Fibroblast of skin of right biceps (primary cell): Measurements from ENCODE around the gene RGS16.
"Not testable (repeated sequence)": the region's sequence is repeated elsewhere in the genome, so short reads cannot be mapped to it uniquely, and the experiment has no call there.

Experiments
- DNase-seq: peaks from one replicate; pipeline ENCODE4 v3.0.0-alpha.2; 2013

Gene RGS16, protein sequence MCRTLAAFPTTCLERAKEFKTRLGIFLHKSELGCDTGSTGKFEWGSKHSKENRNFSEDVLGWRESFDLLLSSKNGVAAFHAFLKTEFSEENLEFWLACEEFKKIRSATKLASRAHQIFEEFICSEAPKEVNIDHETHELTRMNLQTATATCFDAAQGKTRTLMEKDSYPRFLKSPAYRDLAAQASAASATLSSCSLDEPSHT

DNA sequence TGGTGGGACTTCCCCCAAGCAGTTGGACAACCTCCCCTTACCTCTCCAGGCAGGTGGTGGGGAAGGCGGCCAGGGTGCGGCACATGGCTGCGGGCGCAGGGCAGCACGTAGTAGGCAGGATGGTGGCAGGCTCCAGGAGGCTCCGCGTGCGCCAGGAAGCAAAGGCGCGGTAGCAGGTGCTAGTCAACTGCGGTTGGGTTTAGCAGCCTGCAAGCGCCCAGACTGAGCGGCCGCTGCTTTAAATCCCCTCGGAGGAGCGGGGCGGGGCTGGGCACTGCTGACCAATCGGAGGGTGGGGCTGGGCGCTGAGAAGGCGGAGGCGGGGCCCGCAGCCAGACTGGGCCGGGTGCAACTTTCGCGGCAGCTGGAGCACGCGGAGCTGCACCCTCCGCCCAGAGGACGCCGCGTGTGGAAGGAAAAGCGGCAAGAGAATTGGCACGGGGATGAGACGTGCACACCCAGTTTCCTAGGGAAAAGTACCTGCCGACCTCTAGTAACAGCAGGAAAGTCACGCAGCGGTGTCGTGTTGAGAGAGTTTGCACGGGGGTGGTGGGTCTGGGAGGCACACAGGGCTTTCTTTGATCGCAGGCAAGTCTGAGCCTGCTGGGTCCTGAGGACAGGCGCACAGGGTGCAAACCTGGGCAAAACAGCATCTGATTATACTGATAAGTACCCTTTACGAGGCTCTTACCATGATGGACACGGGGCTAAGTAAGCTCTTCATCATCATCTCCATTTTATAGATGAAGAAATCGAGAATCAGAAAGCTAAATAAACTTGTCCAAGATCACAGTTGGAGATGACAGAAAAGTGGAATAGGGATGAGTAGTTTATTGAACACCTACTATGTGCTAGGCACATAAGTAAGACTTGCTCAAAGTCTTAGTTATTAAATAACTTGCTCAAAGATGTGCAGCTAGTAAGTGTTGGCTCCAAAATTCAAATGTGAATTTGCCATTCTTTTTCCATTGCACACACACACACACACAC is at the start of gene RGS16:
TSS of gene RGS16 (minus strand) at position 215 of the 990 bp plus-strand sequence. CDS start at position 85, 130 bp downstream.
- peak; percentile 80 for DNase-seq

DNA sequence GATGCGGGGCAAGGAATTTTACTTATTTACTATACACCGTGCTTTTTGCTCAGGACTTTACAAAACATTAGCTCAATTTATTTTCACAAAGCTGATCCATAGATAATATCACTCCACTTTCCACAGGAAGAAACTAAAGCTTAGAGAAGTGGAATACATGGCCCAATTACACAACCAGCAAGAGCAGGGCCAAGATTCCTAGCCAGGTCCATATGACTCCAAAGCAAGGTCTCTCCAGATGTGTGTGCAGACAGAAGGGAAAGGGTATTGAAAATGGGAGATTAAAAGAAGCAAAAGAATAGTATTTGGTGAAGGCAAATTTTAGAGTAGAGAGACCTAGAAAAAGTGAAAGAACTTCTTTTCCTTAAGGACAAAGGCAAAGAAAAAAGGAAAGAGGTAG is 49.8 kb upstream of the RGS16 start:
- DNase-seq, result no peak

DNA sequence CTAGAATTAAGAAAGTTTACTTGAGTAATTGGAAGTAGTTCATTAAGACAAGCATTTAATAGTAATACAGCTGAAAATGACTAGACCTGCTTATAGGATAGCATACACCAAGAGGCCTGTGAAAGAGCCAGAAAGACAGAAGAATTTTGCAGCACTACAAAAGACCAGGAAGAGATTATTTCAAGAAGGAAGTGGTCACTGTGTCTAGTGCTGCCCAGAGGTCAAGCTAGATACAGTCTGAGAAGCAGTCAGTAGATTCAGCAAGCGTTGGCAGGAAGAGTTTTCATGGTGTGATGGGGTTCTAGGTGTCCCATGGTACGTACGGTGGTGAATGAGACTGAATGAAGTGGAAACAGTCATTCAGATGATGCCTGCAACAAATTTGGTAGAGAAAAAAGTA is 48.7 kb upstream of the RGS16 start:
- no peak for DNase-seq

DNA sequence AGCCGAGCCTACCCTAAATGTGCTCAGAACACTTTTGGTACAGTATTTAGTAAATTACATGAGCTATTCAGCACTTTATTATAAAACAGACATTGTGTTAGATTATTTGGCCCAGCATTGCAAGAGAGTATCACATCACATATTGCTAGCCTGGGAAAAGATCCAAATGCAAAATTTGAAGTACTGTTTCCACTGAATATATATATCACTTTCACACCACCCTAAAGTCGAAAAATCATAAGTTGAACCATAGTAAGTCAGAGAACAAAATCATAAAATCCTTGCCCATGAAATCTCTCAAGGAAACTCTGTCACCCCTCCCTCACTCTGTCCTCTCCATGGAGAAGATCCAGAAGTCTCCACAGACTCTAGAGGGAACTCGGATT is 47.1 kb upstream of the RGS16 start:
- no peak for DNase-seq

DNA sequence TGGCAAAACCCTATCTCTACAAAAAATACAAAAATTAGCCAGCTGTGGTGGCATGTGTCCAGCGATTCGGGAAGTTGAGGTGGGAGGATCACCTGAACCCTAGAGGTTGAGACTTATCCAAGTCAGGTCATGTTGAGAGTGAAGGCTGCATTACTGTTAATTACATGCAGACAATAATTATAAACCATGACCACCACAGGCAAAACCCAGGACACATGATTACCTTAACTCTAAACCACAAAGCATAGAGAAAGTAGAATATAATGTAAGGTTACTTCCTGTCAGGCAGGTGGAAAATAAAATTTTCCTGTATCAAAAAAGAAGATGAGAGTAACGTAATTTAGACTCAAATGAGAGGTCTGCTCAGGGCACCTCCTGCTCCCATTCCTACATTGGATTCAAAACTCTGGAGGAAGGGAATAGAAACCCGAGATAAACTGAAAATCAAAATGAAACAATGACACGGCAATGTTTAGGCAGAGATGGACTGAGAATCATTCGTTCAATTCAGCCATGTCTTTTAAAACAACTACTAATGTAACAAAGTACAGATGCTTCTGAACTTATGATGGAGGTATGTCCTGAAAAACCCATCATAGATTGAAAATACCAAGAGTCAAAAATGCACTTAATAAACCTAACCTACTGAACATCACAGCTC is 46.6 kb upstream of the RGS16 start:
- no peak for DNase-seq

DNA sequence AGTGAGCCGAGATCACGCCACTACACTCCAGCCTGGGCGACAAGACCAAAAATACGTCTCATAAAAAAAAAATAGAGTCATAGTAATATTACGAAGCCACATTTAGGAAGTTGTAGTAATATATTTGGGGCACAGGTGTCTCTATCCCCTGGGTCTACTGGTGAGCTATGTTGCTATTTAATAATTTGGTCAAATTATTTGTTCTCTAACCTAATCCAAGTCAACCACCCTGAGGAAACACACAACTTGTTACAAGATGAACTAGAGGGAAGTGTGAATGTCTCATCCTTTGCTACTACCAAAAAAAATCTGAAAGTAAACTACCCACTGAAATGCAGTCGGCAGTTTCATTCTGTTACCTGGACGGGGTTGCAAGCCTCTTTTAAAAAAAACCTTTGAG is 44.9 kb upstream of the RGS16 start:
- DNase-seq, result no peak

DNA sequence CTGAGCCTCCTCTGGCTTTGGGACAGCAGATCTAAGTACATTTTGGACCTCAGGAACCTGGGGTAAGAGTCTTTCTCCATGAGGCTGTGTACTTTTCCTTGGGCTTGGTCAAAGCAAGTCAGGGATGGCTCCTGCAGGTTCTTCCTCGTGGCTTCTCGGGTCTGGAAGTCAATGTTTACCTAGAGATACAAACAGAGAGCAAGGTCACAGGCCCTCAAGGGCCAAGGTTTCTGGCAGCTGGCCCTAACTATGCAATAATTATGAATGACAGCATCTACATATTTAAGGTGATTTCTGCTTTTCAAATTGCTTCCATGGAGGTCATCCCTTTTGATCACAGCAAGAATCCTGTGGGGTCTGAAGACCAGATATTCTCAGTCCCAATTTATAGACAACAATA is 42.5 kb upstream of the RGS16 start:
- DNase-seq, result no peak

DNA sequence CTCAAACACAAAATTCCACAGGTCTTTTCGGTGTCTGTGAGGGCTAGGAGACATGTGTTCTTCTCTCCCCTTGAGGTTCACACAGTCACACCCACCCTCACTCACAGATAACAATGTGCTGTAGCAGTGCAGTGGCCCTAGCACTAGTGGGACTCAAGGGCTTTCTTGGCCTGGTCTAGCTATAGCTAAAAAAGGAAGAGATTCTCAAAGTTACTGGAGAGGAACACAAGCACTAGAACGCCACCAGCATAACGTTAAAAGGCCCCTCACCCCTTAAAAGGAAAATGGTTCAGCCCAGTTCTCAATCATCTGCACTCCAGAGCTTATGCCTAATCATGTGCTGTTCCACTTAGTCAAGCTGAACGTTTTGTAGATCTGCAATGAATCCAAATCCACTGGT is 40.7 kb upstream of the RGS16 start:
- no peak for DNase-seq

DNA sequence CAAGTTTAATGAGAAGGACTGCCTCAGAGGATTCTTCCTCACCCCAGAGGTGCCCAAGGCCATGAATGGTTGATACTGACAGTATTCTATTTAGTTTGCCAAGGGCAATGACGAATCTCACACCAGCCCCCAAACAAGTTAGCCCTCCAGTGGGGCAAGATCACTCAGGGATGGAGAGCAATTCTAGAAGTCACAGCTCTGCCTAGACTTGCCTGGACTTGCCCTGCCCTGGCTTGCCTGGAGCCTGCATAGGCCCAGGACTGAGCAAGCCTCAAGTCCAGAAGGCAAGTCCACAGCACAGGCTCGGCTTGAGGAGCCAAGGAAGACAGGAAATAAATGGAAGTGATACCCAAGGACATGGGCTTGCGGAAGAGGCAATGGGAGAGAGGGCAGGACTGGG is 39.5 kb upstream of the RGS16 start:
- no peak for DNase-seq

DNA sequence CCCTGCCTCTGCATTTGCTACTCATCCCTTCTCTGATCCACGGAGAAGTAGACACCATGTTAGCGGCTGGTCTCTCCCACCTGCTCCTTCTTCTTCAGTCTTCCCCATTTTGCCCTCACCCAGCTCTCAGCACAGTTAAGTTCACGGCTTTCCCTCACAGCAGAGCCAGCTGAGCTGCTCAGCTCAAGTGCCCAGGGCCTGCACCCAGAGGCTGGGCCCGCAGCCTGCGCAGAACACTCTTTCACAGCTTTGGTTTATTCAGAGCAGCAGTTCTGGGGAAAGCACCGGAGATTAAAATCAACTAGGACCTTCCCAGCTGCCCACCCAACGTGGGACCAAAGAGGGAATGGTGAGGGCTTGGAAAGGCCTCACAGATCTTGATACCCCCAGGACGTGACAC is 38.3 kb upstream of the RGS16 start:
- no peak for DNase-seq

DNA sequence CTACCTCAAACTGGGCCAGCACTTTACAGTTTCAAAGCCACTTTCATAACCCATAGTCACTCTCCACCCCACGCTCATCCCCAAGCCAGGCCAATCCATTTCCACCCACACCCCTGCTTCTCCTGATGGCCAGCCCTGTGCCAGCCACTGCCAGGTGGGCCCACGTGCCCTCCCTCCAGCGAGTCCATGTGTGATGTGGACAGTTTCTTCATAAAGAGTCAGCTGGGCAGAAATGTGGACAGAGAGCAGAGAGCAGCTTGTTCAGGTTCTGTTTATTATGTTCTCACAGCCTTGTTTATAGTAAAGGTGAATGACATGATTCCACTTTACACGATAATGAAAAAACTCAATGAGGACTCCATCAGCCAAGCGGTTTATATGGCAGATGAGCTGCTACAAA is 37.4 kb upstream of the RGS16 start:
- no peak for DNase-seq

DNA sequence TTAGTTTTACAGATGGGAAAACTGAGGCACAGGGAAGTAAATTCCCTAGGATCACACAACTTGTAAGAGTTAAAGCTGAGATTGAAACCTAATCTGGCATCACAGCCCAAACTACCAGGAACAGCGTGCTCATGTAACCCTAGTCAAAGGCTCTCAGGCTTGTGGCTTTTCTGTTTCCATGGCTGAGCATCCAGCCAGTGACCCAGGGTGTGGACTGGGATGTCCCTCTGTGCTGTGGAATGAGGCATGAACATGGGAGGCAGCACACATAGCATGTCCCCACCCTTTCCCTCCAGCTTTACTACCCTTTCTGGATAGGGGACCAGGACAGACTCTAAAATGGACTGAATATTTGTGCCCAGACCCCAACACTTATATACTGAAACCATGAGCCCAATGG is 35.1 kb upstream of the RGS16 start:
- DNase-seq, result no peak

DNA sequence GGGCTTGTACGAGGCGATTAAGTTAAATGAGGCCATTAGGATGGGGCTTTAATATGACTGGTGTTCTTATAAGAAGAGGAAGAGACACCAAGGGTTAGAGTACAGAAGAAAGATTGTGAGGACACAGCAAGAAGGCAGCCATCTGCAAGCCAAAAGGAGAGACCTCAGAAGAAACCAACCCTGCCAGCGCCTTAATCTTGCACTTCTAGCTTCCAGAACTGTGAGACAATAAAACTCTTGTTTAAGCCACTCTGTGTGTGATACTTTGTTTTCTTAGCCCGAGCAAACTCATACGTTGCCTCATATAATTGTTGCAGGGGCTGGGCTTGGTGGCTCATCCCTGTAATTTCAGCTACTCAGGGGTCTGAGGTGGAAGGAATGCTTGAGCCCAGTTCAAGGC is 33.6 kb upstream of the RGS16 start:
- DNase-seq, result no peak

DNA sequence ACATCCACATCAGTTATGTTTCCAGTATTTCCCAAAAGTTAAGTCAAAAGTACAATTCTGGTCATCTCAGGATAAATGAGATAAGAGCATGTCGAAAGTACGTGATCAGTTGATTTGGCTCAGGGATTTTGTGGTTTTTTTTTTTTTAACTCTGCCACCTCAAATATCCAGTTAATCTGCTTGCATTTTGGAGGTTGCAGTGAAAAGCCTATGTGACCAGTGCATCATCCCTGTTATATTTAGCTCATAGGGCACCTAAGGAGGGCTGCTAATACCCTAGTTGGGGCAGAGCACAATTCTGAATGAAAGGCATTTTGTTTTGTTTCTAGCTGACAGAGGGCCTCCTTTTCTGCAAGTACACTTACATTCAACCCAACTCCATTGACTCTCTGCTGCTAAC is 31.7 kb upstream of the RGS16 start:
- no peak for DNase-seq

DNA sequence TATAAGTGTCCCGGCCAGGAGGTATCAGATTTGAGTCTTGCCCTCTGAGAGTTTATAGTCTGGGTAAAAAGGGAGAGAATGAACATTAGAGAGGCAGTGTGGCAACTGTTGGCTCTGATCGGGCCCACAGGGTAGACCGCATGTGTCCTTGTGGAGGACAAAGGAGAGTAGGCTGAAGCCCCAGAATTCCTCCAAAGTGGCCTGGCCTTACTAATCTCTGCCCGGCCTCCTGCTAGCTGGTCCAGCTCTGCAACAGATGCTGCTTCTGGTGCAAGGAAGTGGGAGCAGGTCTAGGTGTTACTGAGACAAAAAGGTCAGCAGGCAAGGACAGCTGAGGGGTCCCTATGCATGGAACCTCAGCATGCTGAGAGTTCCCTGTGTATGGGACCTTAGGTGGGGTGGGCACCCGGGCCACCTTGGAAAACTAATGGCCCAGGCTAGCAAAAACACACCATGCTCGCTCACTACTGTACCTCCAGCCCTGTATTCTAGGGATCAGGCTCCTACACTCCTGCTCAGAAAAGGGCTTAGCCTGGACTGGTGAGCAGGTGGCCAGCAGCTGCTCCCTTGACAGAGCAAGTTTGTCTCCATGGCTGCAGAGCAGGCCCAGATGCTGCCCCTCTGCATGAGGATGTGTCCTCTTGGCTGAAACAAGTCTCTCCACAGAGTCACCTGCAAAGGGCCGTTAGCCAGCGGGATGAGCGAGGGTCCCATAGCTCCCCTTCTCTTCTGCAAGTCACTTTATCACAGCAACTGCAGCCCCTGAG is 30.3 kb upstream of the RGS16 start:
- DNase-seq, result no peak

DNA sequence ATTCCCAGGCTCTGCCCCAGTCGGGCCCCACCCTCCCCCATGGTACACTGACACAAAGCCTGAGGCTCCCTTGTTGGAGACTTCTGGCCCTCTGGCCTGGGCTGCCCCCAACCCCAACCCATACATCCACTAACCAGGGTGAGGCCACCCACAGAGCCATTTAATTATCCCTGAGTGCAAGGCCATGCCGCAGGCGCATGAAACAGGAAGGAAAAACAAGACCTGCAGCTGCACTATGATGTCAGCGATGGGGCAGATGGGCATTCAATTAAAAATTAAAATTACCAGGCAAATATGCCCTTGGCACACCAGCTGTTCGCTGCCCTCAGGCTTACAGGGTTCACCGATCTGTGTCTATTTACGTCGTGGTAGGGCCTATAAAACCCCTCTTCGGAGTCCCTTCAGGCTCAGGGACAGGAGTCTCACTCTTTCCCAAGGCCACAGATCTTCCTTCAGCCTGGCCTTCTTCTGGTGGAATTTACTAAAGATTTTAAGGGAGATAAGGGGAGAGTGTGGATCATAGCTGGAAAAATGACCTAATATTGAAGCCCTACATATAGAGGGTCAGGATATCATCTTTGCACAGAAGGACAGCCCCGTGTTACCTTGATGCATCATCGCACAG is 29.6 kb upstream of the RGS16 start:
- no peak for DNase-seq

DNA sequence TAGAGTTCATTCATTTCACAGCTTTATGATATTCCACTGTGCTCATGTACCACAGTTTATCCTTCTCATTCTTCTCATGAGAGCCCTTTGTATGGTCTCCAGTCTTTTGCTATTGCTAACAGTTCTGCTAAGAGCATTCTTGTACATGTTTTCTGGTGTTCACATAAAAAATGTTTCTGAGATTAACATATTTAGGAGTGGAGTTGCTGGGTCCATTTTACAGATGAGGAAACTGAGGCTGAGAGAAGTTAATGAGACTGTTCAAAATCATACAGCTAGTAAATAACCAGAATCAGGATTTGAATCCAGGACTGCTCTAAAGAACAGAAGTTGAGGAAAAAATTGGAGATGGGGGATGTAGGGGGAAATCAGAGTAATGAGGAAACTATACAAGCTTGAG is 28.8 kb upstream of the RGS16 start:
- DNase-seq, result no peak

DNA sequence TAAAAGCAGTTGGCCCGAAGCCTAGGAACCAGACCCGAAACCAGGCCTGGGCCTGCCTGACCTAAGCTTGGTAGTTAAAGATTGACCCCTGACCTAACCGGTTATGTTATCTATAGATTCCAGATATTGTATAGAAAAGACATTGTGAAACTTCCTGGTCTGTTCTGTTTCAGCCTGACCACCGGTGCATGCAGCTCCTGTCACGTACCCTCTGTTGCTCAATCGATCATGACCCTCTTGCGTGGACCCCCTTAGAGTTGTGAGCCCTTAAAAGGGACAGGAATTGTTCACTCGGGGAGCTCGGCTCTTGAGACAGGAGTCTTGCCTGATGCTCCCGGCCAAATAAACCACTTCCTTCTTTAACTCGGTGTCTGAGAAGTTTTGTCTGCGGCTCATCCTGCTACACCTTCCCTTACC is 28.3 kb upstream of the RGS16 start:
- DNase-seq, result not testable (repeated sequence)

DNA sequence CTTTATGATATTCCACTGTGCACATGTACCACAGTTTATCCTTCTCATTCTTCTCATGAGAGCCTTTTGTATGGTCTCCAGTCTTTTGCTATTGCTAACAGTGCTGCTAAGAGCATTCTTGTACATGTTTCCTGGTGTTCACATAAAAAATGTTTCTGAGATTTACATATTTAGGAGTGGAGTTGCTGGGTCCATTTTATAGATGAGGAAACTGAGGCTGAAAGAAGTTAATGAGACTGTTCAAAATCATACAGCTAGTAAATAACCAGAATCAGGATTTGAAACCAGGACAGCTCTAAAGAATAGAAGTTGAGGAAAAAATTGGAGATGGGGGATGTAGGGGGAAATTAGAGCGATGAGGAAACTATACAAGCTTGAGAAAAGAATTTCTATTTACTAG is 27.8 kb upstream of the RGS16 start:
- no peak for DNase-seq

DNA sequence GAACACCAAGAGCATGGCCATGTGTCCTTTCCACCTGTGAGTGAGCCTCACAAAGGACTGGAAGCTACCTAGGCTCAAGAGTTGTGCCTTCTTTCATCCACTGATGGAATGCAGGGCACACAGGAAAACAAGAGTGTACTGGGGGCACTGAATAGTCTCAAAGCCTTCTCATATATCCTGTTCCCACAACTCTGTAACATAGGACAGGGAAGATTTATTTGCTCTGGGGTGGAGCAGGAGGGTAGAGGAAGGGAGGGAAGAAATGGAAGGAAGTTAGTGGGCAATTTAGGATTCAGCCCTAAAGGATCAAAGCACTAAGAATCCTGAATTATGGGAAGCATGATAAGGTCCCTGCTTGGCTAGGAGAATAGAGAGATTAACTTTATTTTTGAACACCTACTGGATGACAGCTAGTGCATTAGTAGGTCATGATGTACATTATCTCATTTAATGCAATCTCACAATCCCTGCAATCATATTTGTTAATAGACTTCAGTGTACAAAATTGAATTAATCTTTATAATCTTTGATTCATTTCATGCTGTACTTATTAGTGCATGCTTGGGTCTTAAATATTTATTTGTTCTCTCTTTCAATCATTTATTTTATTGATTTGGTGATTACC is 27.0 kb upstream of the RGS16 start:
- DNase-seq, result no peak

DNA sequence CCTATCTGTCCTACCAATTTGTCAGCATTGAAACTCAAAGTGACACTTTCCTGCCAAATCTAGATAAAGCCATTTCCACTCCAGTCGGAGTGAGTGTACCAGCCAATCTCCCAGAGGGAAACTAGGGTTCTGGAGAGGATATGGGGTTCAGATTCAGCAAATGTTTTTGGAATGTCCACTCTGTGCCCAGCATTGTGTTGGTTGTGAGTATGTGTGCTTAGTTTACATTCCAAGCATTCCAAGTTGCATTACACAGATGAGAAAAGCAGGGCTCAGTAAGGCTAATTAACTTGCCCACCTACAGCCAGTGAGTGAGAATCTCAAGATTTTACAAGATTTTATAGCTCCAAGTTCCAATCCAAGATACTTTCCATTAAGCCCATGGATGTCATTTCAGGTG is 26.4 kb upstream of the RGS16 start:
- no peak for DNase-seq

DNA sequence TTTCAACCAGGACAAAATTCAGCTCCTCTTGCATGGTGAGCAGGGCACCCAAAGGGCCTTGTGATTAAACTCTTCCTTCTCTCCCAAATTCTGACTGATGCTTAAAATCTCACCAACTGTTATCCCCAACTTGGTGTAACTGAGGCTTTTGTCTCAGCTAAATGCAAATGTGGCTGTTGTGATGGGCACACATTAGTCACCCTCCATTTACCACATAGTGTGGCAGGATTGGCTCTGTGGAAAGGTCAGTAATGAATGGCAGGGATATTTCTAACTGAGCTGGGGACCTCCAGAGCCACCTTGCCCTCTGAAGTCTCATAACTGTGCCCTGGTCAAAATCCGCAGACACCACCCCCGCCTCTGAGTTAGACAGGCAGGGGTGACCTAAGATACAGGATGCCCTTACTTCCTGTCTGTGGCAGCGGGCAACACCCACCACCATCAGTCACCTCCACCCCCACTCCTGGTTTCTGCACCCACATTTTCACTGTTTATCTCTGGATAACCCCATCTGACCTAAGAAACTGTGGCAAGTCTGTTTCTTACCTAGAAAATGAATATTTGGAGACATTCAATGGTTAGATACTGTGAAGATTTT is 25.4 kb upstream of the RGS16 start:
- DNase-seq, result no peak
